H1 (cell line): ENCODE data around the gene FLG. TPM values are rescaled to one million over a fixed set of nuclear protein-coding genes. Genes with fewer than 3 reads are reported as not detected.

Source experiments
- CTCF ChIA-PET: fragments of 300-600 bp; sonication (Branson Sonifier 250); formaldehyde crosslinking; loops from one replicate; lab custom pipeline; 2021; ENCODE audit not compliant: partially characterized antibody; lab: Charles Lee
- POLR2A ChIA-PET: fragments of 300-600 bp; sonication (Branson Sonifier 250); formaldehyde crosslinking; loops from one replicate; lab custom pipeline; 2021; ENCODE audit warnings: inconsistent platforms; ENCODE audit not compliant: partially characterized antibody; lab: Charles Lee
- DNase-seq, 2 experiments: peaks; one replicate each; pipeline versions ENCODE4 v3.0.0 to v3.0.0-alpha.2; 2010 to 2022; ENCODE audit warnings: low spot score in 2 of 2, low read depth in 1 of 2, mixed read lengths in 1 of 2
- FAIRE-seq: peaks from 2 replicates; lab custom pipeline; 2011; peaks lifted over from hg19 to GRCh38; lab: Jason Lieb, UNC
- H2AFZ ChIP-seq: 2 replicates; pipeline ENCODE4 v1.8.1; 2012; ENCODE audit warnings: low read length, inconsistent platforms
- H2AK5ac ChIP-seq: 2 replicates; pipeline ENCODE4 v1.6.1; 2013; ENCODE audit warnings: low read depth, low read length
- H2BK120ac ChIP-seq: replicated peaks from 2 replicates; pipeline ENCODE3; 2013; ENCODE audit warnings: low read depth, low read length, inconsistent platforms
- H2BK12ac ChIP-seq: 2 replicates; pipeline ENCODE4 v1.6.1; 2013; ENCODE audit warnings: low read depth, low read length
- H2BK15ac ChIP-seq: 2 replicates; pipeline ENCODE4 v1.6.1; 2013; ENCODE audit warnings: low read length
- H2BK20ac ChIP-seq: 2 replicates; pipeline ENCODE4 v1.6.1; 2013; ENCODE audit warnings: low read length
- H2BK5ac ChIP-seq: 2 replicates; pipeline ENCODE4 v1.6.1; 2013; ENCODE audit warnings: low read depth, low read length
- H3K14ac ChIP-seq: 2 replicates; pipeline ENCODE4 v1.6.1; 2013; ENCODE audit warnings: inconsistent platforms; ENCODE audit not compliant: insufficient read length
- H3K18ac ChIP-seq: 2 replicates; pipeline ENCODE4 v1.6.1; 2013; ENCODE audit warnings: low read length; ENCODE audit errors: extremely low read depth
- H3K23ac ChIP-seq: 2 replicates; pipeline ENCODE4 v1.6.1; 2013; ENCODE audit warnings: inconsistent platforms; ENCODE audit not compliant: insufficient read length
- H3K23me2 ChIP-seq: 2 replicates; pipeline ENCODE4 v1.6.1; 2013; ENCODE audit warnings: low read depth, low read length
- H3K27ac ChIP-seq: 2 replicates; pipeline ENCODE4 v1.6.1; 2011; ENCODE audit warnings: low read depth, low read length, inconsistent platforms
- H3K27me3 ChIP-seq, 4 experiments: replicated peaks in 1 of 4; 1 replicate in 1 of 4; 2 replicates in 3 of 4; pipeline versions ENCODE4 v1.6.1 to v1.8.1; 2011 to 2013; ENCODE audit warnings: low read length in 3 of 4, mild to moderate bottlenecking in 3 of 4, inconsistent platforms in 2 of 4, mixed read lengths in 2 of 4, moderate library complexity in 1 of 4; ENCODE audit not compliant: control insufficient read depth in 3 of 4, insufficient read depth in 3 of 4; ENCODE audit errors: extremely low read depth in 1 of 4
- H3K36me3 ChIP-seq, 4 experiments: 2 replicates each; pipeline versions ENCODE4 v1.6.1 to v1.8.1; 2011 to 2013; ENCODE audit warnings: mild to moderate bottlenecking in 4 of 4, low read length in 3 of 4, moderate library complexity in 2 of 4, control low read depth in 1 of 4, inconsistent platforms in 1 of 4; ENCODE audit not compliant: insufficient read depth in 4 of 4, control insufficient read depth in 2 of 4
- H3K4ac ChIP-seq: replicated peaks from 2 replicates; pipeline ENCODE3; 2013; ENCODE audit warnings: low read length, low read depth, mixed read lengths, inconsistent platforms; ENCODE audit not compliant: insufficient read length
- H3K4me1 ChIP-seq, 4 experiments: replicated peaks in 1 of 4; 1 replicate in 1 of 4; 2 replicates in 3 of 4; pipeline versions ENCODE4 v1.6.1 to v1.8.1; 2011 to 2013; ENCODE audit warnings: low read length in 3 of 4, inconsistent platforms in 2 of 4, mixed read lengths in 1 of 4; ENCODE audit not compliant: insufficient read depth in 4 of 4, control insufficient read depth in 3 of 4
- H3K4me2 ChIP-seq, 2 experiments: 2 replicates each; pipeline versions ENCODE4 v1.6.1 to v1.8.1; 2011 to 2013; ENCODE audit warnings: low read depth in 2 of 2, low read length in 2 of 2, control low read depth in 1 of 2, inconsistent platforms in 1 of 2, mild to moderate bottlenecking in 1 of 2; ENCODE audit not compliant: insufficient read depth in 1 of 2
- H3K4me3 ChIP-seq, 4 experiments: fragments of 200-600, 300-600 bp in 1 of 4; sonication (generic), shearing (Covaris generic), sonication (Bioruptor Twin) in 1 of 4; 2 replicates each; pipeline versions ENCODE4 v1.5.1 to v1.8.1; 2011 to 2016; ENCODE audit warnings: low read length in 4 of 4, low read depth in 3 of 4, control low read depth in 2 of 4, inconsistent platforms in 2 of 4, mild to moderate bottlenecking in 2 of 4, mixed read lengths in 1 of 4, moderate library complexity in 1 of 4; ENCODE audit not compliant: insufficient read depth in 2 of 4; ENCODE audit errors: extremely low read depth in 1 of 4
- H3K56ac ChIP-seq: replicated peaks from 2 replicates; pipeline ENCODE3; 2013; ENCODE audit warnings: low read depth, mild to moderate bottlenecking, mixed read lengths, low read length, inconsistent platforms; ENCODE audit not compliant: insufficient read length
- H3K79me1 ChIP-seq: 2 replicates; pipeline ENCODE4 v1.6.1; 2013; ENCODE audit warnings: low read depth, low read length, control low read depth
- H3K79me2 ChIP-seq, 2 experiments: 2 replicates each; pipeline versions ENCODE4 v1.6.1 to v1.8.1; 2012 to 2013; ENCODE audit warnings: low read length in 2 of 2, mild to moderate bottlenecking in 2 of 2, inconsistent platforms in 1 of 2; ENCODE audit not compliant: insufficient read depth in 2 of 2, control insufficient read depth in 1 of 2
- H3K9ac ChIP-seq, 4 experiments: replicated peaks in 1 of 4; 1 replicate in 1 of 4; 2 replicates in 3 of 4; pipeline versions ENCODE4 v1.6.1 to v1.8.1; 2011 to 2013; ENCODE audit warnings: low read depth in 3 of 4, low read length in 3 of 4, control low read depth in 2 of 4, mild to moderate bottlenecking in 2 of 4, moderate library complexity in 2 of 4, inconsistent platforms in 1 of 4; ENCODE audit errors: extremely low read depth in 1 of 4
- H3K9me3 ChIP-seq, 2 experiments: 2 replicates each; pipeline versions ENCODE4 v1.6.1 to v1.8.1; 2012 to 2013; ENCODE audit warnings: mild to moderate bottlenecking in 2 of 2, moderate library complexity in 2 of 2, control low read depth in 1 of 2, inconsistent platforms in 1 of 2, low read depth in 1 of 2, low read length in 1 of 2, mixed read lengths in 1 of 2; ENCODE audit not compliant: insufficient read depth in 2 of 2
- H4K20me1 ChIP-seq, 2 experiments: replicated peaks in 1 of 2; 2 replicates each; pipeline versions ENCODE3 to v1.8.1; 2011 to 2013; ENCODE audit warnings: inconsistent platforms in 2 of 2, low read length in 2 of 2, mild to moderate bottlenecking in 1 of 2; ENCODE audit not compliant: insufficient read depth in 2 of 2, control insufficient read depth in 1 of 2
- H4K5ac ChIP-seq: 2 replicates; pipeline ENCODE4 v1.6.1; 2013; ENCODE audit warnings: low read length, low read depth, mixed read lengths, inconsistent platforms; ENCODE audit not compliant: insufficient read length
- H4K8ac ChIP-seq: 2 replicates; pipeline ENCODE4 v1.8.0; 2013; ENCODE audit warnings: mild to moderate bottlenecking, moderate library complexity, low read length, inconsistent platforms; ENCODE audit not compliant: insufficient read depth; ENCODE audit errors: extremely low read depth
- H4K91ac ChIP-seq: replicated peaks from 2 replicates; pipeline ENCODE3; 2013; ENCODE audit warnings: low read length, mixed read lengths, inconsistent platforms; ENCODE audit not compliant: insufficient read length
- BACH1 ChIP-seq: IDR thresholded peaks from 2 replicates; pipeline ENCODE4 v1.6.1; 2012; ENCODE audit warnings: low read length, improper control_type of control experiment
- JUN ChIP-seq: IDR thresholded peaks from 2 replicates; pipeline ENCODE4 v1.6.1; 2011; ENCODE audit warnings: low read depth, mild to moderate bottlenecking, improper control_type of control experiment, low read length
- NRF1 ChIP-seq: IDR thresholded peaks from 2 replicates; pipeline ENCODE4 v1.6.1; 2011; ENCODE audit warnings: mild to moderate bottlenecking, low read depth, low read length, improper control_type of control experiment
- RAD21 ChIP-seq, 2 experiments: IDR thresholded peaks in 1 of 2; conservative IDR thresholded peaks in 1 of 2; 2 replicates each; pipeline ENCODE4 v1.6.1; 2011; ENCODE audit warnings: low read depth in 2 of 2, low read length in 2 of 2, improper control_type of control experiment in 1 of 2, inconsistent platforms in 1 of 2, mild to moderate bottlenecking in 1 of 2, moderate library complexity in 1 of 2
- RNF2 ChIP-seq: fragments of 200-900, 300-1000 bp; sonication (generic); IDR thresholded peaks from 2 replicates; pipeline ENCODE4 v1.7.1; 2016; ENCODE audit warnings: borderline replicate concordance, low read depth, mild to moderate bottlenecking, antibody characterized with exemption, low read length; ENCODE audit not compliant: poor library complexity, severe bottlenecking; ENCODE audit errors: missing control alignments
- SAP30 ChIP-seq: fragments of 300-600 bp; sonication (generic); IDR thresholded peaks from 2 replicates; pipeline ENCODE4 v1.7.1; 2012; ENCODE audit warnings: low read length, moderate library complexity, mild to moderate bottlenecking, inconsistent platforms; ENCODE audit not compliant: insufficient read depth, insufficient replicate concordance
- SIRT6 ChIP-seq: IDR thresholded peaks from one replicate; pipeline ENCODE4 v1.7.1; 2012; ENCODE audit warnings: low read length, inconsistent platforms
- SP2 ChIP-seq: IDR thresholded peaks from 2 replicates; pipeline ENCODE4 v1.6.1; 2012; ENCODE audit warnings: mild to moderate bottlenecking, low read length, inconsistent platforms
- polyA plus RNA-seq, 7 experiments: library from polyadenylated mRNA; depleted of rRNA in 3 of 7; stranded (reverse) in 5 of 7; unstranded in 2 of 7; fragments of >200 nt in 5 of 7; fragments of 200-250 nt in 2 of 7; gene quantifications; 1 replicate in 5 of 7; 2 replicates in 1 of 7; 4 replicates in 1 of 7; pipeline versions ENCODE4 v1.2.1 to v1.2.3, GENCODE V29; 2011 to 2013; ENCODE audit warnings: missing spikeins in 2 of 7, mixed read lengths in 2 of 7
- total RNA-seq: library from RNA; stranded (reverse); fragmentation: NEBNext Ultra II Directional; extraction: Animal tissue kit (Norgen Biotek cat#: 25700); gene quantifications from 2 replicates; pipeline ENCODE4 v1.2.1, GENCODE V29; 2021
- TF ChIP-seq, protein P1 (sequence below): IDR thresholded peaks from 2 replicates; pipeline ENCODE4 v1.6.1; 2012; ENCODE audit warnings: inconsistent platforms
- TF ChIP-seq, protein P2 (sequence below): IDR thresholded peaks from 2 replicates; pipeline ENCODE4 v1.6.1; 2011; ENCODE audit warnings: low read length, improper control_type of control experiment

FLG gene
- total and polyA plus RNA-seq, 2 of the 8 experiments (the other 6 are each of a cell fraction or from before 2014, with no cell fraction given): not detected

DNA sequence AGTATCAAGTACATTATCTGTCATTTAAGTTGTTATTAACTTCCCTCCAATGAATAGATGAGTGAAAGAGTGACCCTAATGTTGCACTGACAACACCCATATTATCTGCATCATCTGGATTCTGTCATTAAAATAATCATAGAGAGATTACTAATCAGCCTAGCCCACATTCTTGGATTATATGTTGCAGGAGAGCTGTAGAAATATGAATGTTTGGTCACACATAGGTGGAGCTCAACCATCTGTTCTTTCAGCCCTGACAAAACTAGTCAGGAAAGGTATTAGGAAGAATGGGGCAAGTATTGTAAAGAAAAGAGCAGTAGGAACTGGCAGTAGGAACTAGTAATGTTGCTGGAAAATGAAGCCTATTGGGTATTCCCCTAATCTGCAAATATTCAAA is 19.4 kb upstream of the FLG start:
- H3K79me1 ChIP-seq: no peaks in the 10 kb centered on the region

More for the DNA sequence above, 19.4 kb upstream of the FLG start:
- H4K91ac ChIP-seq: no peak overlapping the region
- no peak overlapping the region for H2BK120ac ChIP-seq
- H3K4me1 ChIP-seq: no peaks in the 10 kb centered on the region
- no peak overlapping the region for H3K4me3 ChIP-seq
- no peak overlapping the region for H4K5ac ChIP-seq
- H2BK15ac ChIP-seq: no peak overlapping the region
- no peak overlapping the region for H3K4me2 ChIP-seq
- no peaks in the 10 kb centered on the region for H3K36me3 ChIP-seq
- TF ChIP-seq BACH1 (no peak), NRF1 (no peak), SP2 (no peak), SIRT6 (no peak), SAP30 (no peak), RNF2 (no peak), JUN (no peak), RAD21 (IDR thresholded peaks at IDR 0.05 in 1 of 2, conservative IDR thresholded peaks at IDR 0.05 in 1 of 2; ENCODE audit: low read depth in 2 of 2, low read length in 2 of 2) (no peak)
- TF ChIP-seq, protein P1, sequence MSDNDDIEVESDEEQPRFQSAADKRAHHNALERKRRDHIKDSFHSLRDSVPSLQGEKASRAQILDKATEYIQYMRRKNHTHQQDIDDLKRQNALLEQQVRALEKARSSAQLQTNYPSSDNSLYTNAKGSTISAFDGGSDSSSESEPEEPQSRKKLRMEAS: no peak
- TF ChIP-seq, protein P2, sequence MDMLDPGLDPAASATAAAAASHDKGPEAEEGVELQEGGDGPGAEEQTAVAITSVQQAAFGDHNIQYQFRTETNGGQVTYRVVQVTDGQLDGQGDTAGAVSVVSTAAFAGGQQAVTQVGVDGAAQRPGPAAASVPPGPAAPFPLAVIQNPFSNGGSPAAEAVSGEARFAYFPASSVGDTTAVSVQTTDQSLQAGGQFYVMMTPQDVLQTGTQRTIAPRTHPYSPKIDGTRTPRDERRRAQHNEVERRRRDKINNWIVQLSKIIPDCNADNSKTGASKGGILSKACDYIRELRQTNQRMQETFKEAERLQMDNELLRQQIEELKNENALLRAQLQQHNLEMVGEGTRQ: no peak
- FAIRE-seq (no peak), DNase-seq (no peak)
- H3K23me2 ChIP-seq: no peaks in the 10 kb centered on the region
- no peak overlapping the region for H2AFZ ChIP-seq
- H3K79me2 ChIP-seq: no peaks in the 10 kb centered on the region
- peaks cover 40 to 50% of the 10 kb centered on the region in 2 experiments for H3K9me3 ChIP-seq
- no peak overlapping the region for H3K23ac ChIP-seq
- no peak overlapping the region for H3K4ac ChIP-seq
- no peak overlapping the region for H3K9ac ChIP-seq
- no peak overlapping the region for H3K27ac ChIP-seq
- CTCF ChIA-PET: interaction anchor here (0.9 kb wide), 1 partner anchor 291 kb away, joined by 3 read pairs; no protein-coding TSS in a partner anchor
- no peak overlapping the region for H2BK5ac ChIP-seq
- H4K8ac ChIP-seq: no peak overlapping the region
- no peak overlapping the region for H3K56ac ChIP-seq
- no peak overlapping the region for H3K14ac ChIP-seq
- H2AK5ac ChIP-seq: no peak overlapping the region
- no peak overlapping the region for H2BK20ac ChIP-seq
- H3K27me3 ChIP-seq: no peaks in the 10 kb centered on the region
- POLR2A ChIA-PET: no interaction called here
- H2BK12ac ChIP-seq: no peak overlapping the region
- H3K18ac ChIP-seq: no peak overlapping the region
- no peaks in the 10 kb centered on the region for H4K20me1 ChIP-seq
